ENCODE measurements around the gene SCLT1.

Gene SCLT1

DNA sequence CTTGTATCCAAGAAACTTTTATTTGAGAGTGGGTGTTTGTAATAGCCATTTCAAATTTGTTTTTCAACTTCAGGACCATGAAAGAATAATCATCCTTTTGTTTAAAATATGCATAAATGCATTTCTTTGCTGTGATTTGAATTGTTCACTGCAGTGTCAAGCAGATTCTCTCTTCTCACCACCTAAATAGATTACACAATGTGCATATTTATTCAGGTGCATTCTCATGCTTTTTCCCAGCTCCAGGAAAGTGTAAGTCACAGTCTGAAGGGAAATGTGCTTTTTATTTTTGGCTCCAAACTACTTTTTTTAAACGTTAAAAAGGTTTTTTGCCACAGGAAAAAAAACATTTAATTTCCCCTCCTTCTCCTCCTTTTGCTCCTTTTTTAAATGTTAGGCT, 20.1 kb upstream of the SCLT1 start:
- Histone ChIP-seq H3K4me2 (ENCODE audit: low read length) (no peak overlapping the region), H3K9me3 (ENCODE audit: insufficient read depth, low read length) (no peaks in the 10 kb centered on the region), H3K27ac (ENCODE audit: low read length) (no peak overlapping the region), H3K27me3 (ENCODE audit: low read depth, low read length) (no peaks in the 10 kb centered on the region), H3K36me3 (replicated peaks; ENCODE audit: low read depth, low read length) (no peaks in the 10 kb centered on the region), H3K79me2 (ENCODE audit: low read length) (no peaks in the 10 kb centered on the region), H4K20me1 (ENCODE audit: insufficient read depth, low read length) (no peaks in the 10 kb centered on the region), H3K4me1 (ENCODE audit: low read length) (no peaks in the 10 kb centered on the region), H3K9ac (ENCODE audit: low read length) (no peak overlapping the region), H3K4me3 (ENCODE audit: low read length) (no peak overlapping the region), H2AFZ (ENCODE audit: low read depth, low read length) (no peak overlapping the region)
- TF ChIP-seq, protein P1, sequence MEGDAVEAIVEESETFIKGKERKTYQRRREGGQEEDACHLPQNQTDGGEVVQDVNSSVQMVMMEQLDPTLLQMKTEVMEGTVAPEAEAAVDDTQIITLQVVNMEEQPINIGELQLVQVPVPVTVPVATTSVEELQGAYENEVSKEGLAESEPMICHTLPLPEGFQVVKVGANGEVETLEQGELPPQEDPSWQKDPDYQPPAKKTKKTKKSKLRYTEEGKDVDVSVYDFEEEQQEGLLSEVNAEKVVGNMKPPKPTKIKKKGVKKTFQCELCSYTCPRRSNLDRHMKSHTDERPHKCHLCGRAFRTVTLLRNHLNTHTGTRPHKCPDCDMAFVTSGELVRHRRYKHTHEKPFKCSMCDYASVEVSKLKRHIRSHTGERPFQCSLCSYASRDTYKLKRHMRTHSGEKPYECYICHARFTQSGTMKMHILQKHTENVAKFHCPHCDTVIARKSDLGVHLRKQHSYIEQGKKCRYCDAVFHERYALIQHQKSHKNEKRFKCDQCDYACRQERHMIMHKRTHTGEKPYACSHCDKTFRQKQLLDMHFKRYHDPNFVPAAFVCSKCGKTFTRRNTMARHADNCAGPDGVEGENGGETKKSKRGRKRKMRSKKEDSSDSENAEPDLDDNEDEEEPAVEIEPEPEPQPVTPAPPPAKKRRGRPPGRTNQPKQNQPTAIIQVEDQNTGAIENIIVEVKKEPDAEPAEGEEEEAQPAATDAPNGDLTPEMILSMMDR (IDR thresholded peaks at IDR 0.05; ENCODE audit: low read depth, low read length) = no peak

DNA sequence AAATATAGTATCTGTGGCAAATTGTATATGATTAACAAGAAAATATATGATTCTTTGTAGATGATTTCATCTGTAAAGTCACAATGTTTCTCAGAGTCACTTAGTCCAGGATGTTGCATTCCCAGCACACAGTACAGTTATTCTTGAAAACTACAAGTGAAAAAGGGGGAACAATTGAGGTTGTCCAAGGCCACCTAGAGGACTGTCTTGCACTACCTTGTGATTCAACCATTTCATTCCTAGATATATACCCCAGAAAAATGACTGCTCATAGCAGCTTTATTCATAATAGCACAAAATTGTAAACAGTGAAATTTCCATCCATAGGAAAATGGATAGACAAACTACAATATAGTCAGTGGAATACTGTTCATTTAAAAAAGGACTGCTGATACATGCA, 18.6 kb upstream of the SCLT1 start:
- H2AFZ ChIP-seq (ENCODE audit: low read depth, low read length) = no peak overlapping the region
- no peak overlapping the region for H3K9ac ChIP-seq (ENCODE audit: low read length)
- no peaks in the 10 kb centered on the region for H4K20me1 ChIP-seq (ENCODE audit: insufficient read depth, low read length)
- no peaks in the 10 kb centered on the region for H3K36me3 ChIP-seq (replicated peaks; ENCODE audit: low read depth, low read length)
- no peak overlapping the region for H3K4me3 ChIP-seq (ENCODE audit: low read length)
- no peak overlapping the region for H3K27ac ChIP-seq (ENCODE audit: low read length)
- no peak overlapping the region for H3K4me2 ChIP-seq (ENCODE audit: low read length)
- H3K9me3 ChIP-seq (ENCODE audit: insufficient read depth, low read length) = no peaks in the 10 kb centered on the region
- no peaks in the 10 kb centered on the region for H3K27me3 ChIP-seq (ENCODE audit: low read depth, low read length)
- H3K79me2 ChIP-seq (ENCODE audit: low read length) = no peaks in the 10 kb centered on the region
- TF ChIP-seq, protein P1 (IDR thresholded peaks at IDR 0.05; ENCODE audit: low read depth, low read length) = no peak
- no peak for TF ChIP-seq EZH2phosphoT487 (IDR thresholded peaks at IDR 0.05; ENCODE audit: low read depth)
- H3K4me1 ChIP-seq (ENCODE audit: low read length) = no peaks in the 10 kb centered on the region

DNA sequence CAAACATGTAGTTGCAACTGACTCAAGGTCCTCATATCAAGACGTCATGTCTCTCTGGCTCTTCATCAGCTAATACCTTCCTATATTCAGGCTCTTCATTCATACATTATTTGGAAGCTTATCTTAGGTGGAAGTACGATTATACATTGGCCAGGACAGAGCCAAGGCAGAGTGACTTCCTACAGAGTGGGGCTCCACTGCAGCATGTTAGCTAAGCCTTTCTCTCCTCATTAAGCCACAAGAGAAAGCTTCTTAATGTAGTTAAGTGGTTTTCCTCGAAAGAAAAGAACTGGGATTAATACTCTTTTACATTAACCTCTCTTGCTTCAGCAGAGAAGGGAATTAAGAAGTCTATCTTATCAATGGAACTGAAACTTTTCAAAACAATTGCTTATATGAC, 17.6 kb upstream of the SCLT1 start:
- Histone ChIP-seq H4K20me1 (ENCODE audit: insufficient read depth, low read length) (no peaks in the 10 kb centered on the region), H3K36me3 (replicated peaks; ENCODE audit: low read depth, low read length) (no peaks in the 10 kb centered on the region), H3K27me3 (ENCODE audit: low read depth, low read length) (no peaks in the 10 kb centered on the region), H3K4me3 (ENCODE audit: low read length) (no peak overlapping the region), H3K27ac (ENCODE audit: low read length) (no peak overlapping the region), H3K79me2 (ENCODE audit: low read length) (no peaks in the 10 kb centered on the region), H3K4me2 (ENCODE audit: low read length) (no peak overlapping the region), H3K9me3 (ENCODE audit: insufficient read depth, low read length) (no peaks in the 10 kb centered on the region), H3K9ac (ENCODE audit: low read length) (no peak overlapping the region), H2AFZ (ENCODE audit: low read depth, low read length) (no peak overlapping the region), H3K4me1 (ENCODE audit: low read length) (no peaks in the 10 kb centered on the region)
- no peak for TF ChIP-seq EZH2phosphoT487 (IDR thresholded peaks at IDR 0.05; ENCODE audit: low read depth)
- TF ChIP-seq, protein P1 (IDR thresholded peaks at IDR 0.05; ENCODE audit: low read depth, low read length) = no peak

DNA sequence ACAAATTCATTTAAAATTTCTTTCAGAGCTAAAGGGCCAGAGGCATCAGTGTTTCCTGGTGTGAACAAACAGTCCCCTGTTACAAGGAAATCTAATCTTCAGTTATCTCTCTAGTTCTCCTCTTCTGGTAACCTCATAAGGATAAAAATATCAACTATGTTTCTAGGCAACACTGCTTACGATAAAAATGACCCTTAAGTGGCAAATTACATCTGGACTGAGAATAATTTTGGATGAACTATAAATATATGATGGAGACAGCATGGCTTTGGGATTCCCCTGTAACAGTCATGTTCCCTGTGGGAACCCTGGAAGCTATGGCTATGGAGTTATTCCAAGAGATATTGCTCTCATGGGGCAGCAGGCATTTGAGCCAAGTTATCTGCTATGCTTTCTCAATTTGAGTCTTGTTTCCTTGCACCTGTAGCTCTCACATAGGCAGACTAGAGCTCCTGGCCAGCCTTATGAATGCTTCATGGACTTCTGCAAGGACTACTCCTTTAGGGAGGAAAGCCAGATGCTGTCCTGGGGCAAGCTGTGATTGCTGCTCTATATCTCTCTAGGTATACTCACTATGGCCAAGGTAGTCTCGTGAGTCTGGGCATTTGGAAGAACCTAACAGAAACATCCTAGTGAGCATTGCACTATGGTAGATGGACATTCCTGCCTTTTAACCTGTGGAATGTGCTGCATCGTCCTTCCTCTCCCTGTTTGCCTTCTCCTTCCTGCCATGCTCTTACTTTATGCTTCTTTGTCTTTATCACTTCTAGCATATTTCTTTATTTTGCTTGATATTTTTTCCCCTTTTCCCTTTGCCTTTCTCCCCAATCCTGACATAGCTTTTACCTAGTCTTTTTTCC, 16.9 kb upstream of the SCLT1 start:
- no peaks in the 10 kb centered on the region for H3K4me1 ChIP-seq (ENCODE audit: low read length)
- H3K4me3 ChIP-seq (ENCODE audit: low read length) = no peak overlapping the region
- H2AFZ ChIP-seq (ENCODE audit: low read depth, low read length) = no peak overlapping the region
- H4K20me1 ChIP-seq (ENCODE audit: insufficient read depth, low read length) = no peaks in the 10 kb centered on the region
- H3K27ac ChIP-seq (ENCODE audit: low read length) = no peak overlapping the region
- H3K79me2 ChIP-seq (ENCODE audit: low read length) = no peaks in the 10 kb centered on the region
- H3K9ac ChIP-seq (ENCODE audit: low read length) = no peak overlapping the region
- no peak for TF ChIP-seq EZH2phosphoT487 (IDR thresholded peaks at IDR 0.05; ENCODE audit: low read depth)
- TF ChIP-seq, protein P1 (IDR thresholded peaks at IDR 0.05; ENCODE audit: low read depth, low read length) = no peak
- no peaks in the 10 kb centered on the region for H3K27me3 ChIP-seq (ENCODE audit: low read depth, low read length)
- no peaks in the 10 kb centered on the region for H3K9me3 ChIP-seq (ENCODE audit: insufficient read depth, low read length)
- no peak overlapping the region for H3K4me2 ChIP-seq (ENCODE audit: low read length)
- H3K36me3 ChIP-seq (replicated peaks; ENCODE audit: low read depth, low read length) = no peaks in the 10 kb centered on the region

Data from OCI-LY3 (cell line).